NCI-H82 treated with DMSO at 0.1 percent for 48 hours (cell line): ENCODE data around the gene SLC6A18.

Experiments
- DNase-seq: peaks from one replicate; lab custom pipeline; 2025; ENCODE audit not compliant: unreplicated experiment; lab: John Stamatoyannopoulos, UW

Gene SLC6A18

GRCh38 chr5:1186351-1187233, 38.6 kb upstream of the SLC6A18 start:
- DNase-seq: no peak

DNA sequence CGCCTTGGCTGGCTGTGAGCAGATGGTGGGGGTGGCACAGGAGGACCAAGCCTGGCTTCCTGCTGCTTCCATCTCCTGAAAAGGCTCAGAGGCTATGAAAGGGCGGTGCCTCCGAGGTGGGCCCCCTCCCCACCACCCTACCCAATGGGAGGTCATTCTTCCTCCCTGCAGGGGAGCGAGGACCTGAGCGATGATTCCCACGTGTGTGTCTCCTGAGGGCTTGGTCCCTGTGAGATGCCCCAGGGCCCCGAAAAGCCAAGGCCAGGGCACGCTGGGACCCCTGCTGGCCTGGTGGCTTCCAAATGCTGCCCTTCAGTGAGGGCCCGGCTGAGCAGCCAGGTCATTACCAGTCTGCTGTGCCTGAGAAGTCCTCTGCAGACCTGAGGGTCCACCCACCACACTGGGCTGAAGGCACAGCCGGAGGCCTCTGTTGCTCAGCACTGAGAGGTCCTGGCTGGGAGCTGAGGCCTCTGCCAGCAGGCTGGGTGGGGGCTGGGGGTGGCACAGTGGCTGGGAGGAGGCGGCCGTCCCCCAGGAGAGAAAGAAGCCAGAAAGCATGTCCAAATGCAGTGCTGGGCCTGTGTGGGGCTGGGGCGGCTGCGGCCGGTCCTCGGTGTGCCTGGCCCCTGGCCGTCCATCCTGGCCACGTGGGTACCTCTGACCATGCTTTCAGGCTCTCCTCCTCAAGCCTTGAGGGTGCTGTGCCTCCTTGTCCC, 37.8 kb upstream of the SLC6A18 start:
- DNase-seq: no peak

- no peak for DNase-seq
Measured at GRCh38 chr5:1187950-1188334, 37.2 kb upstream of the SLC6A18 start.

- no peak for DNase-seq
Measured at GRCh38 chr5:1188464-1188863, 36.7 kb upstream of the SLC6A18 start.

DNA sequence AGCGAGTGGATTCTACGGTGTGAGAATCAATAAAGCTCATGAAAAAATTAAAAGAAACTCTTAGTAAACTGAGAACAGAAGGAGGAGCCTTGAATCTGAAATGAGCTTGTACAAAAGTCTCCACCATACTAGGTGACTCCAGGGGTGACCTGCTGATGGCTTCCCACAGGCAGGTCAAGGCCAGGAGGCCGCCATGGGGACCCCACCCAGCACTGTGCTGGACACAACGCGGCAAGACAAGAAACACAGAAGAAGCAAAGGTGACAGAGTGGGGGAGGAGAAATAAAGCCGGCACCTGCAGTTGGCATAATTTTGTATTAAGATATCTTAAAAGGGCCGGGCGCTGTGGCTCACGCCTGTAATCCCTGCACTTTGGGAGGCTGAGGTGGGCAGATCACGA, 35.9 kb upstream of the SLC6A18 start:
- DNase-seq: no peak

GRCh38 chr5:1190278-1190677, 34.9 kb upstream of the SLC6A18 start:
- no peak for DNase-seq

DNA sequence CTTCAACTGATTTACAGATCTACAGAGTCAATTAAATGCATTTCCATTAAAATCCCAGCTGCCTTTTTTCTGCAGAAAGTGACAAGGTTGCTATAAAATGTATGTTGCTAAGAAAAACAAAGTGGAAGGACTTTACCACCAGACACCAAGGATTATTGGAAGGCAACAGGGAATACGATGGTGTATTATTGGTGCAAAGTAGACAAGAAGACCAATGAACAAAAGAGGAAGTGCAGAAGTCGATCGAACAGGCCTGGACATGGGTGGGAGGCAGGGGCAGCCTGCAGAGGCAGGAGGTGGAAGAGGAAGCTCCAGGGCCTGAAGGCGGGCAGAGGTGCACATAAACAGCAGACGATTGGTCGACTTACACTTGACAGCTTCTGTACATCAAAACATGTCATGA, 34.3 kb upstream of the SLC6A18 start:
- no peak for DNase-seq

- no peak for DNase-seq
Measured at GRCh38 chr5:1192971-1193590, 32.1 kb upstream of the SLC6A18 start.

DNA sequence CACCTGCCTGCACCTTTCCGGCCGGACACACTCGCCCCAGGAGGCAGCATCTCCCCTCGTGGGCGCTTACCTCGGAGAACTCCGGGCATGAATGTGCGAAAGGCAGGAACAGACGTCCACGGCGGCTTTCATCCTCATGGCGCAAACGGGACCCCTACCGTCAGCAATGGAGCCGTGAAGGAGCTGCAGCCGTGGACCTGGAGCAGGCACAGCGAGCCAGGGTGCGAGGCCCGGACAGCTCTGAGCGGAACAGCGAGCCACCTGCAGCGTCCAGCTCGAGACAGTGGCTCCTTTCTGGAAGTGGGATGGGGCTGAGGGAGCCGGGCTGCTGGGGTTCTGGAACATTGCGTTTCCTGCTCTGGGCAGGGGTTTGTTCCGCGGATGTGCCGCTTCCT, 31.6 kb upstream of the SLC6A18 start:
- DNase-seq: no peak

- no peak for DNase-seq
Measured at GRCh38 chr5:1194378-1194777, 30.8 kb upstream of the SLC6A18 start.

GRCh38 chr5:1195439-1195838, 29.7 kb upstream of the SLC6A18 start:
- no peak for DNase-seq

- no peak for DNase-seq
Measured at GRCh38 chr5:1195916-1196315, 29.3 kb upstream of the SLC6A18 start.

DNA sequence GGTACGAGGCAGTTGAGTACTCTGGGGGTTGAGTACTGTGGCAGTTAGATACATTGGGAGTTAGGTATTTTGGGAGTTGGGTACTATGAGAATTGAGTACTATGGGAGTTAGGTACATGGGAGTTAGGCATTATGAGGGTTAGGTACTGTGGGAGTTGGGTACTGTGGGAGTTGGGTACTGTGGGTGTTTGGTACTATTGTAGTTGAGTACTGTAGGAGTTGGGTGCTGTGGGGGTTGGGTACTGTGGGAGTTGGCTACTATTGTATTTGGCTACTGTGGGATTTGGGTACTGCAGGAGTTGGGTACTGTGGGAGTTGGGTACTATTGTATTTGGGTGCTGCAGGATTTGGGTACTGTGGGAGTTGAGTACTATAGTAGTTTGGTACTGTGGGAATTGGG, 28.6 kb upstream of the SLC6A18 start:
- no peak for DNase-seq

DNA sequence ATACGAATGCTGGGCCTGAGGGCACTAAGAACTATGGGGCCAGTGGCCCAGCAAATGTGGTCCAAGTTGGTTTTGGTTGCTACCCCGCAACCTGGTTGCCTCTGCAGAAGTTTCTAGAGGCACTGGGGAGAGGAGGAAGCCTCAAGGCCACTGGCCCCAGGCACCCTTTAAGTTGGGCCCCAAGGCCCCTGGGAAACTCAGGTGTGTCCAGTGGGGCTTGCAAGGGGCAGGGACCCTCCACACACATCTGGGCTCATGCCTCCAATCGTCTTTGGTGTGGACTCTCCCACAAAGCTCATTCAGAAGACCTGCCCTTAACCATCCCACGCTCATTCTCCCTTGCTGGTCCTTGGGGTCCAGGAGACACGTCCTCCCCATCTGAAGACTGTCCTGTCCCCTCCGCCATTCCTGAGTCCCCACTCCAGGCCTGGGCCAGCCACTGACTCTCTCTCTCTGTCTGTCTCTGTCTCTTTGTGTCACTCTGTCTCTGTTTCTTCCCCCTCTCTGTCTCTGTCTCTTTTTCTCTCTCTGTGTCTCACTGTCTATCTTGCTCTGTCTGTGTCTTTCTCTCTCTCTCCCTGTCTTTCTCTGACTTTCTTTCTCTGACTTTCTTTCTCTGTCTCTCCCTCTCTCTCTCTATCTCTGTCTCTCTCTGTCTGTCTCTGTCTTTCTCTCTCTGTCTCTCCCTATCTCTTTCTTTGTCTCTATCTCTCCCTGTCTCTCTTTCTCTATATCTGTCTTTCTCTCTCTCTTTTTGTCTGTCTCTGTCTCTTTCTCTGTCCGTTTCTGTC, 27.1 kb upstream of the SLC6A18 start:
- DNase-seq: no peak

DNA sequence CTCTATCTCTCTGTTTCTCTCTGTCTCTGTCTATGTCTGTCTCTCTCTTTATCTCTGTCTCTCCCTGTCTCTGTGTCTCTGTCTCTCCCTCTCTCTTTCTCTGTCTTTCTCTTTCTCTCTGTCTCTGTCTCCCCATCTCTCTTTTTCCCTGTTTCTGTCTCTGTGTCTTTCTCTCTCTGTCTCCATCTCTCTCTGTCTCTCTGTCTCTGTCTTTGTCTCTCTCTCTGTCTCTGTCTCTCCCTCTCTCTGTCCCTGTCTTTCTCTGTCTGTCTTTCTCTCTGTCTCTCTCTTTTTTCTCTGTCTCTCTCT, 25.9 kb upstream of the SLC6A18 start:
- DNase-seq: no peak

DNA sequence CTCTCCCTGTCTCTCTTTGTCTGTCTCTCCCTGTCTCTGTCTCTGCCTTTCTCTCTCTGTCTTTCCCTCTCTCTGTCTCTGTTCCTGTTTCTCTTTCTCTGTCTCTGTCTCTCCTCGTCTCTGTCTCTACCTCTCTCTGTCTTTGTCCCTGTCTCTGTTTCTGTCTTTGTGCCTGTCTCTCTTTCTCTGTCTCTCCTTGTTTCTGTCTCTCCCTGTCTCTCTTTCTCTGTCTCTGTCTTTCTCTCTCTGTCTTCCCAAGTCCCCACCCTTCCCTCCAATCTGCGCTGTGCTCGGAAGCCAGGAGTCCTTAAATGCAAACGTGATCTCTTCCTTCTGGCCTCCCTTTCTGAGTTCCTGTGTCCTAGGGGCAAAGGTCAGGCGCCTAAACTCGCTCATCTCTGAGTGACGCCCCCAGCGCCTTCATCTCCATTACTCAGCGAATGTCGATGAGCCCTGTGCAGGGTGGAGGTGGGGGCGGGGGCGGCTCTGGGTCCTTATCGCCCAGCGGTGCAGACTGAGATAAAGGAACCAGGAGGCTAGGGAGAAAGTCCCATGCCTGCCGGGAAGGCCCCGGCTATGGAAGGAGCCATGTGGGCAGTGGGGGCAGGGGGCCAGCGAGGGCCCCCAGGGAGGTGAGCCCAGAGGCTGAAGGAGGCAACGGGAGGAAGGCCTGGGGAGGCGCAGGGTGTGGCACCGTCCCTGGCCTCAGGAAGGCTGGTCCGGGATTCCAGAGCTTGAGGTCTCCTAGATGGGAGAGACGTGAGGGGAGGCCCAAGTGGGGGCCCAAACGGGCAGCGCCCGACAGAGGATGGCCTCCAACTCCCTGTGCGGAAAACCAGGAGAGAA, 25.3 kb upstream of the SLC6A18 start:
- DNase-seq: no peak

- DNase-seq: no peak
Measured at GRCh38 chr5:1200495-1201326, 24.5 kb upstream of the SLC6A18 start.

GRCh38 chr5:1201327-1202025, 23.7 kb upstream of the SLC6A18 start, which contains the start of gene SLC6A19:
Gene SLC6A19 (plus strand): TSS chr5:1201595. CDS start chr5:1201651, 56 bp downstream.
- no peak for DNase-seq
